Activated T-cell treated with anti-CD3 and anti-CD28 coated beads for 1 hour (primary cell): Measurements from ENCODE around the gene NGB.
"Not testable (repeated sequence)": the region's sequence is repeated elsewhere in the genome, so short reads cannot be mapped to it uniquely, and the experiment has no call there.

Experiments
- DNase-seq: peaks from one replicate; pipeline ENCODE4 v3.0.0-alpha.2; 2020; ENCODE audit warnings: low read depth

Gene NGB

GRCh38 chr14:77271113-77271710 is at the start of gene NGB:
Gene NGB, minus strand, starts transcription at chr14:77271206. Its CDS starts 269 bp downstream, at chr14:77270937.
- no peak for DNase-seq

- peak; percentile 90 for DNase-seq
Observed at GRCh38 chr14:77320238-77320935, 49.4 kb upstream of the NGB start, which contains the start of gene POMT2. Gene POMT2, minus strand, starts transcription at chr14:77320883. Its CDS starts 202 bp downstream, at chr14:77320681.

GRCh38 chr14:77319422-77319821 is 48.4 kb upstream of the NGB start:
- no peak for DNase-seq

DNA sequence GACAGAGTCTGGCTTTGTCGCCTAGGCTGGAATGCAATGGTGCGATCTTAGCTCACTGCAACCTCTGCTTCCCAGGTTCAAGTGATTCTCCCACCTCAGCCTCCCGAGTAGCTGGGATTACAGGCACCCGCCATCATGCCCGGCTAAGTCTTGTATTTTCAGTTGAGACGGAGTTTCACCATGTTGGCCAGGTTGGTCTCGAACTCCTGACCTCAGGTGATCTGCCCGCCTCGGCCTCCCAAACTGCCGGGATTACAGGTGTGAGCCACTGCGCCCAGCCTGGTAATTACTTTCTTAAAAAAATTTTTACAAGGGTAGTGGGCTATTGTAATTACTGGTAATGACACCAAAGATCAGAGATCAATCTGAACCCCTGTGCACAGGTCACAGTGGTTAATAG is 47.8 kb upstream of the NGB start:
- DNase-seq = not testable (repeated sequence)

DNA sequence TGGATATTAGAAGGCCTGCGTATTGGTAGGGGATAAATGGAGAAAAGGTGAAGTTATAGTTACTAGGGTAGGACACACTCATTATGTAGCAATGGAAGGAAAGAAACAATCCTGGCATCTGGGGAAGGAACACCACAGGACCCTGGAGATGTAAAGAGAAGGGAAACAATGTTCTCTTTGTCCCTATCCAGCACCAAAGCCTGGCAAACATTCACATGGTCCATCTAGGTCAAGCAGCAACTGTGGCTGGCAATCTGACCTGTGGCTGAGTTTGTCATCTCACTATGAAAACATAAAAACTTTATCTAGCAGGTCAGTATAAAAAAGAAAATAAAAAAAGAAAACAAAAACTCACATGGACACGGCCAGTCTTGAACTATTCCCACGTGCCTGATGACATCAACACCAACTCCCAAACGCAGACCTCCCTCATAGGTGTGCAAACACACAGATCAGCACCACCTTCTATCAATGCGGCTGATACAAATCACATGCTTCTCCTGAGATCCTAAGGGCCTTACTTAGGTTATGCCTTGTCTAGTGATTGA is 47.1 kb upstream of the NGB start:
- DNase-seq = no peak

DNA sequence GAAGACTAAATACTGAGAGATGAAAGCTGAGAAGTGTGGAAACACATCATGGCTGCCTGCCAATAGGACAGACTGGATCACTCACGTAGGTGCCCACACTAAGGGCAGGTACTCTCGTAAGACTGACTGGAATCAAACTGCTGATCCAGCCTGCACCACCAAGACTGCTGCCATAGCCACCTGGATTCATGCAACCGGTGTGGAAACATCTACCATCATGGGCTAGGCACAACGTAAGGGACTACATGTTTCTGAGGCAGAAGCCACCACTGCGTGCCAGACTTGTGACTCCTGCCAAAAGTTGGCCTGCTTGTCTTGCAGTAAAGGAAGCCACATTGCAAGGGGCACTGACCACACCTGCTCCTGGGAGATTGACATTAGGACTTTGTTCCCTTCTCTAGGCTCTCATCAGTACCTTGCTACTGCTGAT is 45.9 kb upstream of the NGB start:
- DNase-seq = no peak

DNA sequence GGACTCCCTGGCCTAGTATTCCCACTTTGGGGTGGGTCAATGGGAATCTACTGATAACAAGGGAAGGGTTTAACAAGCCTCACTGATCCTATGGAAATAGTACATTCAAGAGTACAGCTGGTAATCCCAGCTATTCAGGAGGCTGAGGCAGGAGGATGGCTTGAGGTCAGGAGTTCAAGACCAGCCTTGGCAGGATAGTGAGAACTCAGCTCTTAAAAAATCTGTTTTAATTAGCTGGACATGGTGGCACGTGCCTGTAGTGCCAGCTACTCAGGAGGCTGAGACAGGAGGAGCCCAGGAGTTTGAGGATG is 45.1 kb upstream of the NGB start:
- DNase-seq = no peak

DNA sequence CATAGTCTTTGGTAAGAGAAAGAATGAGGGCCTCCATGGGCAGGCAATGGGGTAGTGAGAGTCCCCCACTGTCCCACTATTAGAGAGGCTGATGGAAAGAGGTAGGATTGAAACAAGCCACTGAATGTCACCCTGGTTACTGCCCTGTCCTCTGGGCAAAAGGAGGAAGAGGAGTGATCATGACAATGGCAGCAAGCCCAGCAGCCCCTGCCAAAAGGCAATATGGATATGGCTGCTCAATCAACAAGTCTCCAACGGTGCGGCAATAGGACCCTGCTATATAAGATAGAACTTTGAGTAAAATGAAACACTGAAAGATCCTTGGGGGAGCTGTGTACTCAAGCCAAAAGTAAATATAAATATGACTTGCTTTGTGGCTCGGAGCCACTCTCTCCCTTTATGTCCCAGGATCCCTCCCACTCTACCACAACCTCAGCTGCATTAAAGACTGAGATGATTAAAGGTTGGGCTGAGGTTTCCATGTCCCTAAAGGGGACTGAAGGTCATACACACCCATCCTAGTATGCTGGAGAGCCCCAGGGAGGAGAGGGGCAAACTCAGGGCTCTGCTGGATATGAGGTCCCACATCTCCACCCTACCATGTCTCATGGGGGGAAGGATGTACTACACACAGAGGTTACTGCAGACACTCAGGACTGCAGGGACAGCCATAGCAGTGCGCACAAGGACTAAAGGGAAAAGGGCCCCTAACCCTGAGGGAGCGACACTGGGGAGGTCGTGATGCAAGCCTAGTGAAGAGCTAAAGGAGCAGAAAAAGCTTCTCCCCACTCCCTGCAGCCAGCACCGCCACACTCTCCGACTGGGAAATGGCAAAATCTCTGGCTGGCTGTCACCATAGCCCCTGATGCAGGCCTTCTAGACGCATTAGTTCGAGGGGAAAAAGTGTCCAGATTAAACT is 43.8 kb upstream of the NGB start:
- DNase-seq = no peak

- DNase-seq = no peak
Observed at GRCh38 chr14:77314043-77314442, 43.0 kb upstream of the NGB start.

DNA sequence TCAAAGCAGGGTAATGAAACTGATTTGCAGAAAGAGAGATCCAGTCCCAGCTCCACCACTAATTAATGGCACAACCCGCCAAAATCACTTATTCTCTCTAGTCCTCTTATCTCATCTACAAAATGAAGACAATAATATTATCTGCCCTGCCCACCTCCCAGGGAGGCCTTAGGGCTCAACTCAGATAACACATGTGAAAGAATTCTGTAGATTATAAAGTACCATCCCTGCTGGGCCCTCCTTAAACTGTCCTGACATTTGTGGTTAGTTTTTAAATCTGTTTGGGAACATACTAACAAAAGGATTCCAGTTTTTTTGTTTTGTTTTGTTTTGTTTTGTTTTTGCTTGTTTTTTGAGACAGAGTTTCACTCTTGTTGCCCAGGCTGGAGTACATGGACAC is 42.4 kb upstream of the NGB start:
- no peak for DNase-seq

GRCh38 chr14:77311217-77311616 is 40.2 kb upstream of the NGB start:
- no peak for DNase-seq

- no peak for DNase-seq
Observed at GRCh38 chr14:77310026-77310425, 39.0 kb upstream of the NGB start.

DNA sequence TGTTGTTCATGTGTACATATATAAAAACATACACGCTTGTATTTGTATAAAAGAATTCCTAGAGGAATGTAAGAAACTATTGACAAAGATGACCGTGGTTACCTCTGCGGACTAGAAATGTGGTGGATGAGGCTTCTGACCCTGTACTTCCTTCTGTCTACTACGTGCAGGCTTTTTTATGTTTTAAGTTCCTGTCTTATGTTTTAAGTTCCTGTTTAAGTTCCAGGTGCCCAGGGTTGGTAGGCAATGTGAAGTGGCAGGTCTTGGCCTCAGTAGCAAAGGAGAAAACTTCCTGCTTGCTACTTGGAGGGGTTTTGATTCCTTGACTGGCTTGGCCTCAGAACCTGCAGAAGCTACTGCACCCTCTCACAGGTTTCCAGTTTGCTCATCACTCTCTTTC is 38.1 kb upstream of the NGB start:
- DNase-seq = no peak

- DNase-seq = no peak
Observed at GRCh38 chr14:77306851-77307496, 36.0 kb upstream of the NGB start.

GRCh38 chr14:77306416-77306815 is 35.4 kb upstream of the NGB start:
- DNase-seq = no peak

GRCh38 chr14:77305696-77306095 is 34.7 kb upstream of the NGB start:
- DNase-seq = no peak

GRCh38 chr14:77303417-77304156 is 32.6 kb upstream of the NGB start:
- DNase-seq = no peak

- DNase-seq = no peak
Observed at GRCh38 chr14:77302926-77303325, 31.9 kb upstream of the NGB start.

- peak; percentile 46 for DNase-seq
Observed at GRCh38 chr14:77301103-77301502, 30.1 kb upstream of the NGB start.

DNA sequence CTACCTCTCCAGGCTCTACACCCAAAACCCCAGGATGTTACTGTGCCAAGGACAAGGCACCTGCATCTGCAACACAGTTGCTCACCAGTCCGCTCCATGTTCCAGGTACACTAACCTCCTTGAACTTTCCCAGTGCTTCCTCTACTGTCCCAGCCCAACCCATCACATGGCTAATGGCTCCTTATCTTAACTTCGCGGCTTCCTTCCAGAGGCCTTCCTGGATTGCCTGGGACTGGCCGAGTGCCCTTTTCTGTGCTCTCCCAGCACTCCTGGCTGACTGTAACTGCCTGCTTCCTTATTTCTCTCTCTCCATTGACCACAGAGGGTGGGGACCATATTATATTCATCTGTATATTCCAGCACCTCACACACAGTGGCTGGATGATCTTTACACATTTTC is 28.8 kb upstream of the NGB start:
- DNase-seq = no peak

DNA sequence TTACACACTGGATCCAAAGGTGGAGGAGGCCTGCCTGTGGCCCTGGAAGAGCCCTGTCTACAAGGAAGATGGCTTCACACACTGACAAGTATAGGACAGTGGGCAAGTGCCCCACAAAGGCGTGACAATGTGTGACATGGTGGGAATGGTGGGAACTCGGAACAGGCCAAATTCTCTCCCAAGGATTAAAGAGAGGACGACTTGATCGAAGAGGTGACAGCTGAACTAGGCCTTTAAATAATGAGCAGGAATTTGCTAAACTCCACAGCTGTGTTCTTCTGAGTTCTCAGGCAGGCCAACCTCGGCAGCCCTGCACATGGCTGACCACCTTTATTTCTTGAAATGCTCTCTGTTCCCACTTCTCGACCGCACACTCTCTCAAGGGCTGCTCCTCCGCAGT is 25.9 kb upstream of the NGB start:
- DNase-seq = no peak
